Mesenteric fat pad (tissue), 1 donor: Measurements from ENCODE around the gene SLC49A4. TPM values are rescaled to one million over a fixed set of nuclear protein-coding genes. Genes with fewer than 3 reads are reported as not detected.

Experiments used
- DNase-seq: peaks from one replicate; pipeline ENCODE4 v3.0.0-alpha.2; 2020; ENCODE audit warnings: low spot score
- total RNA-seq: library from RNA; stranded (reverse); fragmentation: NEBNext Ultra II Directional; extraction: Animal tissue kit (Norgen Biotek cat#: 25700); gene quantifications from one replicate; pipeline ENCODE4 v1.2.1, GENCODE V29; 2021
- donor health status: DM: yes; HTN: yes; CAD: no.

Gene SLC49A4
- total RNA-seq, 1 donor from 2014 or later: 16.2 TPM

GRCh38 chr3:122843604-122844003 is 48.7 kb downstream of the SLC49A4 start:
- no peak for DNase-seq

DNA sequence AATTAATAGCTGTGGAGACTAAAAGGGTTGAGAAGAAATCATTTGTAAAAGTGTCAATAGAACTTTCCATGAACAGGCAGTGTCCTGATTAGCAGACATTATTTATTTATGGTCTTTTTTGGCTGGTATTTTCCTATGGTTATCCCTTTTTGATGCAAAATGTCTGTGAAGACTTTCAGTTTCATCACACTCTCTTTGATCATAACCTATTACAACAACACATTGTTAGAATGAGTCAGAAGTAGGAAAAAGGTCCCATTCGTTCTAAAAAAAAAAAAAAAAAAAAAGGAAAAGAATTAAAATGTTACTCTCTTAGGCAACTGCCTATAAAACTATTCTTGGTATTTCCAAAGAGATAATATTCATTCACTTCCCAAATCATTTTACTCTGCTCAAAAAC is 62.1 kb downstream of the SLC49A4 start:
- no peak for DNase-seq

- no peak for DNase-seq
Measured at GRCh38 chr3:122858373-122858772, 63.5 kb downstream of the SLC49A4 start.

GRCh38 chr3:122859021-122859805 is 64.3 kb downstream of the SLC49A4 start:
- DNase-seq: no peak

- no peak for DNase-seq
Measured at GRCh38 chr3:122862381-122862780, 67.5 kb downstream of the SLC49A4 start.

- DNase-seq: no peak
Measured at GRCh38 chr3:122864498-122864897, 69.6 kb downstream of the SLC49A4 start.

DNA sequence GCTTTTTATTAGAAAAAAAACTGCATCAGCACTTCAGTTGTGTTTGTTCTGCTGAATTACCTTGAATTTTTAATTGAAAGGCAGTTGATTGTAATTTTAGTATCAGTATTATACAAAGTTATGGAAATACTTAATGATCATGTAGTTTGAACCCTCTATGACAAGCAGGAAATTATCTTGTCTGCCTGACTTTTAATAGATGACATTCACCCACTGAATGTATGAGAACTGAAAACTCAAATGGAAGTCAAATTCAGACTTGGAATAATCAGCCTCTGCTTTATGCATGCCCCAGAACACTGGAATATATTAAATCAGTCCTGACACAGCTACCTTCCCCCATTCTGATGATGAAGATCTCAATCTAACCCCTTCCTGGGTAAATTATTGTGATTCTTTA is 73.5 kb downstream of the SLC49A4 start:
- DNase-seq: no peak

GRCh38 chr3:122873741-122874515 is 79.1 kb downstream of the SLC49A4 start:
- DNase-seq: no peak

GRCh38 chr3:122875547-122876127 is 80.8 kb downstream of the SLC49A4 start:
- DNase-seq: no peak

DNA sequence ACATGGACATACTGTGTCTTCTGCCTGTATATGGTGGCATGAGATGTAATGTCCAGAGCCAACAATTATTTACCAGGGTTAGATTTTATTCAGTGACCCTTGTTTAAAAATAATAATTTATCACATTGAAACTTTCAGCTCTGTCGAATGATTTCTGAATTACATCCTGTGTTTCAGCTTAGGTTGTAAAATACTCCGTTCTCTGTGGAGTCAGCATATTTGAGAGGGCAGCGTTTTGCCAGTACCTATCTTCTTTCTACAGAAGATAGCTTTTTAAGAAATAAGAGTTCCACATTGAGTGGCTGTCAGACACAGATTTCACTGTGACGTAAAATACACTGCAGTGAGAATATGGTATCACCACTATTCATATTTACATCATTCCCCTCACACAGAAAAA is 85.3 kb downstream of the SLC49A4 start:
- DNase-seq: no peak

GRCh38 chr3:122880624-122881023 is 85.8 kb downstream of the SLC49A4 start:
- DNase-seq: no peak

DNA sequence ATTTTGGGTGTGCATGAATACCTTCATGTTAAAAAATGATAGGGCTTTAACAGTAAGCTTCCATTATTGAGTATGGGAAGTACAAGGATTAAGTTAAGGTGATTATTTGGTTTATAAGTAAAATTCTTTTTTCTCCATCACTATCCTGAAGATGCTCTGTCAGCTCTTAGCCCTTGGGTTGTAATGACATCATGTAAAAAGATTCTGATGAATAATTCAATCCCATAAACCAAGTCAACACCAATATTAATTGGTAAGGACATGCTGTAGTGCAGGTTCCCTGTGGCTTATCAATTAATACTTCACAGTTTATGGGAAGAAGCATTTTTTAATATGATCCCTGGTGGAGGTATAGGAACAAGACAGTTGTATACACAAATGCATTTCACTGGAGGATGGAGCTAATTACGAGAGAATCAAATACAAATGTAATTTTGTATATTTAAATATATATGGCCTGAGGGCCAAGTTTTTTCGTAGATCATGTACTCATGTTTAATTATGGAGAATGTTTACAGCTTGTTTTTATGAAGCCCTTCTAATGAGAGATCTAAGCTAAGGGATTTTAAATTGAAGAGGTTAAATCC is 87.6 kb downstream of the SLC49A4 start:
- no peak for DNase-seq

DNA sequence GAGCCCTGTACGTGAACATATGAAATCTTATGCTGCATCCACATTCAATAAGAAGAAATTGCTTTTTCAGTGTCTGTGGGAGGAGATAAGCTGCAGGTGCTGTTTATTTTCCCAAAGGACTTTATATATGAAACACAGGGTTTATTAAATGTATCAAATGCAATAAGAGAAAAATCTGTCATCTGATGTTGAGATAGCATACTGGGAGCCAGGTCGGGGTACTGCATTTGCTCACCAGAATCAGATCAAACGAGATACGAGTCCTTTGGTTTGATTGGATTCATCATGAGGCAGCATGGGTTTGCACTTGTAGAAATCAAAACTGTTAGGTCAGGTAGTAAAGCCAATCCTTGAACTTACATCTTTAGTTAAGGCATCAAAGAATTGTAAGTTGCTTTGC is 91.4 kb downstream of the SLC49A4 start:
- no peak for DNase-seq

- DNase-seq: no peak
Measured at GRCh38 chr3:122886946-122887345, 92.1 kb downstream of the SLC49A4 start.

DNA sequence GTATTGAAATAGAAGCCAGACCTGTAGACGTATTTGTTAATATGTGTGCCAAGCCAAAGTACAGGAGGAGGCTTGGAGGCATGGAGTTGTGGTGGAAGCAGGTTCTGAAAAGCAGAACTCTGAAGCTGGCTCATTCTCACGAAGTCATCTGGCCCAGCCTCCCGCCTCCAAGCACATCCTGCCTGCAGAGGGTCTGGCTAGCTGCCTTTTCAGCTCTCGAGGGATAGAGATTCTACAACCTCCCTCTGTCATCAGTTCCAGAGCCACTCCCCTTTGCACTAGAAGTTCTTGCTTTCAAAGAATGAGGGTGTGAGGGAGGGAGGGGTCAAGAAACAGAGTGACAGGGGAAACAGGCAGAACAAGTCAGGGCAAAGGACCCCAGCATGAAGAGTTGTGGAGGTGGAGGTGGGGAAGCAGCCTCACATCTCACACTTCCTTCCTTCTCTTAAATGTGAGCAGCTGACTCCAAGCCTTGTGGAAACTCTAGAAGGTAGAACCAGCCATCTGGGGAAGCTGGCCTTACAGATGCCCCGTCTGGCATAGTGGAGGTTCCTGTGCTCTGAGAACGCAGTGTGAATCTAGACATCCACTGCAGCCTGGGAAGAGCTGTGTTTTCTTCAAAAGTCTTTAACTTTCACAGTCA is 95.3 kb downstream of the SLC49A4 start:
- DNase-seq: no peak

DNA sequence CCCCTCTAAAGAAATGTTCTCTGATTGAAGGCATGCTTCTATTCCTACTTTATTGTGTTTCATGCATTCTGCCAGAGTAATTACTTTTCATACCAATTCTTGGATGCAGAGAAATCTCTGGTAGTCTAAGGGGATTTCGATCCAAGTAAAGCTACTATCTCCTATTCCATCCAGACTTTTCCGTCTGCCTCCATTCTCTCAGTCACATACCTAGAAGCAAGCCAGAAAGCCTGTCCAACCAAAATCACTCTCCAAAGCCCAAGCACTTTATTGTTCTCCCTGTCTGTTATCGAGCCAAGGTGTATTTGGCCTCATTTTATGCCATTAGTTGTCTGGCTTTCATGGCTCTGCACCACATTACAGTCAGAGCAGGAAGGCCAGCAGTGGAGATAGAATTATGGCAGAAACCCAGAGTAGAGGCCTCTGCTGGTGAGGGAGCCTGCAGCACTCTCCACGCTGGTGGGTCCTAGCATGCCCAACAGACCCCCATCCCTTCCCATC is 95.9 kb downstream of the SLC49A4 start:
- no peak for DNase-seq

- DNase-seq: no peak
Measured at GRCh38 chr3:122892118-122892960, 97.5 kb downstream of the SLC49A4 start.

- DNase-seq: no peak
Measured at GRCh38 chr3:122893282-122893681, 98.4 kb downstream of the SLC49A4 start.

- no peak for DNase-seq
Measured at GRCh38 chr3:122893754-122894668, 99.1 kb downstream of the SLC49A4 start.
